Stimulated activated CD4-positive, alpha-beta T cell treated with anti-CD3 and anti-CD28 coated beads, TNF-alpha, amount 100 ng/mL, for 4 hours (primary cell): ENCODE measurements around the gene CKLF.

Experiments used
- DNase-seq, 3 experiments: peaks; one replicate each; pipeline ENCODE4 v3.0.0-alpha.2; 2020; ENCODE audit warnings: low read depth in 3 of 3

CKLF gene

GRCh38 chr16:66517586-66518263, 34.7 kb upstream of the CKLF start:
- no peak for DNase-seq

GRCh38 chr16:66519482-66520373, 32.6 kb upstream of the CKLF start:
- no peak for DNase-seq

- DNase-seq = no peak
Measured at GRCh38 chr16:66520406-66521170, 31.8 kb upstream of the CKLF start.

- no peak for DNase-seq
Measured at GRCh38 chr16:66521252-66521713, 31.1 kb upstream of the CKLF start.

- DNase-seq = peak; percentile 71 to 90 (median 85)
Measured at GRCh38 chr16:66521951-66522771, 30.2 kb upstream of the CKLF start.

GRCh38 chr16:66522816-66523590, 29.4 kb upstream of the CKLF start:
- no peak for DNase-seq

DNA sequence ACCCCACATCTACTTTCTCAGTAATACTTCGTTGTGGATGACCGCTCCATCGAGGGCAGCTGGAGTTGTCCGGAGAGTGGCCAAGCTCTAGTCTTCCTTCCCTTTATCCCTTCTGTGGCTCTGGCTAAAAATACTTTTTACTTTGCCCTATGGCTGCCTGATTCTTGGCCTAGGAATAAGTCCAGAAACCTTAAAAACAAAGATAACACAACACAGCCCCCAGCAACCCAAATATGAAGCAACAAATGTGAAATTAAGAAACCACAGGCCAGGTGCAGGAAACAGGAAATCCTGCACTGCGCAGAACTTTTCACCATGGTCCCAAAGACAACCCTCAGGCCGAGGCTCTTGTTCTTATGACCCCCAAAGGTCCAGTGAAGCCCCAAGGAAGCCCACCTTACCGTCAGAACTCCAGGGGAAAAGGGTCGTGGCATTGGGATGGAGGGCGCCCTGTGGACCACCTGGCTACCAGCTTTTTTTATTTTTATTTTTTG, 28.5 kb upstream of the CKLF start:
- DNase-seq = no peak

- DNase-seq = no peak
Measured at GRCh38 chr16:66524601-66525164, 27.7 kb upstream of the CKLF start.

DNA sequence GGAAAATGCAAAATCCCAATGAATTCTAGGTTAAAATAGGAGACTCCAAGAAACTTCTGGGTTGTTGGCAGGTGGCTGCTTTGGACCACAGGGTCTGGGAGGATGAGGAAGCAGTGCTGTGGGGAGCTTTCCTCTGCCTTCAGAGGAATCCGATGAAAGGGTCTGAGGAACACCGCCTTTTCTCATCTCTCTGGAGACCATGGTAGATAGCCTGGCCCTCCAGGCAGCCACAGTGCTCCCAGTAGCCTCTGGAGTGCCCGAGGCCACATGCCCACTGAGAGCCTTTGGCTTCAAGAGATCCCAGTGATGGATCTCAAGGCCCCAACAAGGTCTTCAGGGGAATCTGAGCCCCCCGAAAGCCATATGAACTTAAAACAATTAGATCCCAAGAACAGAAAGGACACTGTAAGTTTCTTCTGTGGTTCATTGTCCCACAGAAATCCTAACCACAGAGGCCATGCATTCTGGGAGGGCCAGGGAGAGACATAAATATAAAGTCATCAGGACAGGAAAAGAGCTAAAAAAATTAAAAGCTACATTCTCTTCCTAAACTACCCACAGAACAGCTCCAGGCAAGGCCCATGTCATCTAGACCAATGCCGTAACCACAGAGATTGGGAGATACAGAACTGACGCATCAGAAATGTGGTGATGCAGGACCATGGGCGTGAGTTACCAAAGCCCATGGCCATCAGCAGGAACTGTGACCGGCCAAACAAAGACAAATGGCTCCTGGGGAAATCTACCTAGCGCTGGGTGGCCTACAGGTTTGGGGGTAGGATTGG, 26.8 kb upstream of the CKLF start:
- DNase-seq = no peak

DNA sequence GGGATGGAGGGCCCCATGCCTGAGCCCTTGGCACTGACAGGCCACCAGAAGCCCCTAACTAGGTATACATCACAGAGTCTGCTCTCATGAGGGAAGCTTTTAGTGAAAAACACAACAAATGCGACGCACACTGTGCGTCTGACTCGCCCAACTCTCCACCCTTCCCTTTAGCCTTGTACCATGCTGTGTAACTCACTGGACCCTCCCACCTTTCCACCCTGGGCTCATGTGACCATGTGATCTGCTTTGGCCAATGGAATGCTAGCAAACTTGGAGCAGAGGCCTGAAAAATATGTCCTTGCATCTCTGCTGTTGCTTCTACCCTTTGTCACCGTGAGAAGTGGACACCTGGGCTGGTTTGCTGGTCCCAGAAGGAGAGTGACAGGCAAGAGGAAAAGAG, 24.1 kb upstream of the CKLF start:
- no peak for DNase-seq

- DNase-seq = no peak
Measured at GRCh38 chr16:66529475-66529874, 22.9 kb upstream of the CKLF start.

- DNase-seq = no peak
Measured at GRCh38 chr16:66534376-66534799, 18.0 kb upstream of the CKLF start.

DNA sequence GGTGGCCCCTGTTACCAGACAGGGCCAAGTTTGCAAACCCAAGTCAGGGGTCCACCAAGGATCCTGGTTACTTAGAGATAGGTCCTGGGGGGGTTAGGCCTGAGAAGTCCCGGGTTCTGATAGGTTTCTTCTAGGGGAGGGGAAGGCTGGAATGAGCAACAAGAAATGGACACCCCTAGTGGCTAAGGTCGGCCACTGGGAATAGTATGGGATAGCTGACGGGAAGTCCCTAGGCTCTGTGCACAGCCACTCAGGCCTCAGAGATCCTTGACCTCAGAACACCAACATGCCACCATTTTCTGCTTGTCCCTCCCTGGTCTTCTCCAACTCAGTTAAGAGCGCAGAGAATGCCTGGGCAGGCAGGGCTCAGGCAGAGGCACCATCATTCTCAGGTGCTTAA, 15.9 kb upstream of the CKLF start:
- DNase-seq = no peak

GRCh38 chr16:66537236-66537635, 15.1 kb upstream of the CKLF start:
- no peak for DNase-seq

DNA sequence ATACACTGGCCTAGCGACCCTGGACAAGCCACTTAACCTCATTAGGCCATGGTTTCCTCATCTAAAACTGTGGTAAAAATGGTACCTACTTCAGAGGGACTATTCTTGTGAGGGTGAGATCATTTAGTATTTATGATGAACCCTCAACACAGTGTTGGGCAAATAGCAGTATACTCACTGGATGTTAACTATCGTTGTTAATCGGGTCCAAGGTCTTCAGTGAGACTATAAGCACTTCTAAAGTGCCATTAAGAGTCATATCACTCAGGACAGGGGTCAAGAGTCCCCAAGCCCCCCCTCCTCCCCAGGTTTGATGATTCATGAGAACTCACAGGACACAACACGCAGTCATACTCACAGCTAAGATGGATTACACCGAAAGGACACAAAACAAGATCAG, 13.5 kb upstream of the CKLF start:
- DNase-seq = no peak

GRCh38 chr16:66539623-66540469, 12.5 kb upstream of the CKLF start:
- no peak for DNase-seq

- no peak for DNase-seq
Measured at GRCh38 chr16:66541388-66542355, 10.7 kb upstream of the CKLF start.
